Cerebellar cortex (tissue), 1 donor: ENCODE data around the gene ENTPD5.

Experiments
- DNase-seq: peaks from one replicate; pipeline ENCODE4 v3.0.0-alpha.2; 2015; ENCODE audit warnings: low spot score

The ENTPD5 gene

GRCh38 chr14:74018586-74019407, at the start of gene ENTPD5, which contains the start of gene BBOF1:
Gene ENTPD5, minus strand, starts transcription at chr14:74019288. Its CDS starts 31,186 bp downstream, at chr14:73988102.
Gene BBOF1, plus strand, starts transcription at chr14:74019349. Its CDS starts 130 bp downstream, at chr14:74019479.
- peak; percentile 78 for DNase-seq

GRCh38 chr14:74065746-74066575, 46.9 kb upstream of the ENTPD5 start:
- DNase-seq: no peak

GRCh38 chr14:74064883-74065282, 45.8 kb upstream of the ENTPD5 start:
- DNase-seq: no peak

- no peak for DNase-seq
Observed at GRCh38 chr14:74064426-74064825, 45.3 kb upstream of the ENTPD5 start.

- DNase-seq: no peak
Observed at GRCh38 chr14:74062809-74063150, 43.7 kb upstream of the ENTPD5 start.

GRCh38 chr14:74049876-74050495, 30.9 kb upstream of the ENTPD5 start:
- DNase-seq: no peak

GRCh38 chr14:74048281-74048680, 29.2 kb upstream of the ENTPD5 start:
- peak; percentile 25 for DNase-seq

GRCh38 chr14:74045522-74045921, 26.4 kb upstream of the ENTPD5 start:
- DNase-seq: no peak

GRCh38 chr14:74042296-74042695, 23.2 kb upstream of the ENTPD5 start:
- no peak for DNase-seq

- DNase-seq: peak; percentile 74
Observed at GRCh38 chr14:74038020-74038859, 19.2 kb upstream of the ENTPD5 start.

- DNase-seq: no peak
Observed at GRCh38 chr14:74035556-74035955, 16.5 kb upstream of the ENTPD5 start.

- DNase-seq: no peak
Observed at GRCh38 chr14:74034572-74034971, 15.5 kb upstream of the ENTPD5 start.

- DNase-seq: no peak
Observed at GRCh38 chr14:74029136-74029535, 10.0 kb upstream of the ENTPD5 start.

GRCh38 chr14:74022346-74022745, 3.3 kb upstream of the ENTPD5 start:
- no peak for DNase-seq

- peak; percentile 4 for DNase-seq
Observed at GRCh38 chr14:74019408-74020137, 485 bp upstream of the ENTPD5 start.

GRCh38 chr14:74018174-74018585, 908 bp downstream of the ENTPD5 start:
- no peak for DNase-seq

- no peak for DNase-seq
Observed at GRCh38 chr14:74015963-74016362, 3.1 kb downstream of the ENTPD5 start.

- no peak for DNase-seq
Observed at GRCh38 chr14:74015176-74015575, 3.9 kb downstream of the ENTPD5 start.

GRCh38 chr14:74014299-74014698, 4.8 kb downstream of the ENTPD5 start:
- no peak for DNase-seq

- no peak for DNase-seq
Observed at GRCh38 chr14:74008843-74009499, 10.1 kb downstream of the ENTPD5 start.
